GM12892 (cell line): ENCODE results near the gene SOCS6.

Source experiments
- POLR2A ChIP-seq: IDR thresholded peaks from 2 replicates; pipeline ENCODE4 v1.6.1; 2011; ENCODE audit warnings: low read depth, low read length, control low read depth
- POLR2AphosphoS5 ChIP-seq: IDR thresholded peaks from 2 replicates; pipeline ENCODE4 v1.6.1; 2011; ENCODE audit warnings: low read depth, low read length, control low read depth
- TAF1 ChIP-seq: IDR thresholded peaks from 2 replicates; pipeline ENCODE4 v1.6.1; 2011; ENCODE audit warnings: low read depth, mild to moderate bottlenecking, control low read depth, low read length, borderline replicate concordance

DNA sequence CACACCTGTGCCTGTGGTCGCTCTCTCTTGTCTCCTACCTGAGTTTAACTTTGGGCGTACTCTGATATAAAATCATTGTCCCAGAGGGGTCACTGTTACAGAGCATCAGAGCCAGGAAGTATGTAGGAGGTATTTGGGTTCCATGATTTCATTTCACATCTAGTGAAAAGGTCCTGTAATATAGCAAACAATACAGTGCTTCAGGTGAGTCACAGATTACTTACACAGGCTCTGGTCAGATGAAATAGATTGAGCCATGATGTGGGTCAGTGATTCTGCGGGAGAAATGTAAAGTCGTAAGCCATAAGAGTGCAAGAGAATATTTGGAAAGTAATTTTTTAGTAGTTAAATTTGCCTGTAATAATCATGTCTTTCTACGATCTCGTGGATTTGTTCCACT, 70.2 kb downstream of the SOCS6 start:
- TF ChIP-seq TAF1 (no peak), POLR2A (no peak), POLR2AphosphoS5 (no peak)
